LHCN-M2 (cell line): ENCODE data around the gene SCN4A. TPM values are rescaled to one million over a fixed set of nuclear protein-coding genes. Genes with fewer than 3 reads are reported as not detected.

Source experiments
- total RNA-seq: library from RNA; depleted of rRNA; stranded (reverse); fragments of >200 nt; gene quantifications from 2 replicates; pipeline ENCODE4 v1.2.3, GENCODE V29; 2014; rRNA removed

SCN4A gene
- total RNA-seq, 1 experiment from 2014 or later, result 0.06 TPM

Other genes starting within 250 kb of the SCN4A start
- gene STRADA, start 231.1 kb downstream of the SCN4A start, total RNA-seq, result 21.6 and 21.7 TPM in 2 replicates
- 51.3 and 60.3 TPM in 2 replicates for gene CCDC47, start 199.3 kb downstream of the SCN4A start, total RNA-seq
- gene DDX42, start 198.7 kb downstream of the SCN4A start, total RNA-seq, result 38.1 and 49.6 TPM in 2 replicates
- gene PSMC5, start 145.5 kb downstream of the SCN4A start, total RNA-seq, result 51.4 and 71.6 TPM in 2 replicates
- 39.1 and 44.3 TPM in 2 replicates for gene FTSJ3, start 145.3 kb downstream of the SCN4A start, total RNA-seq
- 94.3 and 94.5 TPM in 2 replicates for gene SMARCD2, start 130.2 kb downstream of the SCN4A start, total RNA-seq
- not detected in 2 replicates for gene CSH2, start 99.2 kb downstream of the SCN4A start, total RNA-seq
- gene GH2, start 91.0 kb downstream of the SCN4A start, total RNA-seq, result not detected in 2 replicates
- not detected in 2 replicates for gene CSH1, start 76.3 kb downstream of the SCN4A start, total RNA-seq
- not detected in 2 replicates for gene CSHL1, start 61.7 kb downstream of the SCN4A start, total RNA-seq
- not detected in 2 replicates for gene GH1, start 54.1 kb downstream of the SCN4A start, total RNA-seq
- not detected in 2 replicates for gene CD79B, start 40.6 kb downstream of the SCN4A start, total RNA-seq
- 0.13 TPM in 1 of 2 replicates, not detected in the other for gene PRR29, start 25.4 kb upstream of the SCN4A start, total RNA-seq
- gene ICAM2, start 47.7 kb upstream of the SCN4A start, total RNA-seq, result 0.29 and 1.2 TPM in 2 replicates
- 2.9 and 3.8 TPM in 2 replicates for gene ERN1, start 157.2 kb upstream of the SCN4A start, total RNA-seq